Keratinocyte (primary cell): ENCODE data around the gene RBM6.

Experiments
- CTCF ChIP-seq, 3 experiments: IDR thresholded peaks in 1 of 3; conservative IDR thresholded peaks in 1 of 3; optimal IDR thresholded peaks in 1 of 3; 2 replicates in 2 of 3; 3 replicates in 1 of 3; pipeline versions ENCODE3 to v1.5.1; 2011; ENCODE audit warnings: low read length in 3 of 3, mild to moderate bottlenecking in 3 of 3, moderate library complexity in 2 of 3, control low read depth in 1 of 3, inconsistent platforms in 1 of 3; ENCODE audit not compliant: insufficient read depth in 2 of 3; ENCODE audit errors: extremely low read depth in 1 of 3
- EZH2 ChIP-seq: IDR thresholded peaks from one replicate; pipeline ENCODE4 v1.6.1; 2012; ENCODE audit warnings: inconsistent platforms, mild to moderate bottlenecking, low read length, moderate library complexity

- TF ChIP-seq CTCF (optimal IDR thresholded peaks at IDR 0.05 in 1 of 3, IDR thresholded peaks at IDR 0.05 in 1 of 3, conservative IDR thresholded peaks at IDR 0.05 in 1 of 3; ENCODE audit: extremely low read depth in 1 of 3, insufficient read depth in 2 of 3, low read length in 3 of 3) (no peak), EZH2 (no peak)
Observed at GRCh38 chr3:50008931-50009330, 69.0 kb downstream of the RBM6 start.
